Mesothelial cell of epicardium (in vitro differentiated cells): ENCODE measurements around the gene B3GNT9. TPM values are rescaled to one million over a fixed set of nuclear protein-coding genes. Genes with fewer than 3 reads are reported as not detected.

Experiments
- DNase-seq, 2 experiments: peaks; one replicate each; pipeline ENCODE4 v3.0.0; 2021; ENCODE audit warnings: low spot score in 2 of 2; ENCODE audit not compliant: unreplicated experiment in 2 of 2
- H3K27ac Mint-ChIP-seq: 2 replicates; pipeline ENCODE4 v1.8.0; 2021; ENCODE audit warnings: mixed read lengths
- H3K27me3 Mint-ChIP-seq: 2 replicates; pipeline ENCODE4 v1.8.0; 2021; ENCODE audit warnings: low read depth, mixed read lengths
- H3K36me3 Mint-ChIP-seq: 2 replicates; pipeline ENCODE4 v1.8.0; 2021; ENCODE audit warnings: mixed read lengths
- H3K4me1 Mint-ChIP-seq: 2 replicates; pipeline ENCODE4 v1.8.0; 2021; ENCODE audit warnings: mixed read lengths
- H3K4me3 Mint-ChIP-seq: 2 replicates; pipeline ENCODE4 v1.8.0; 2021; ENCODE audit warnings: mild to moderate bottlenecking, moderate library complexity, mixed read lengths
- H3K9me3 Mint-ChIP-seq: 2 replicates; pipeline ENCODE4 v1.8.0; 2021; ENCODE audit warnings: mixed read lengths
- CTCF ChIP-seq: fragments of 200-600 bp; sonication (generic); IDR thresholded peaks from one replicate; pipeline ENCODE4 v1.5.0; 2021; ENCODE audit warnings: antibody characterized with exemption; ENCODE audit not compliant: unreplicated experiment
- total RNA-seq: library from RNA; stranded (reverse); gene quantifications from 3 replicates; pipeline ENCODE4 v1.2.1, GENCODE V29; 2021

The B3GNT9 gene
- total RNA-seq, 1 donor from 2014 or later = 20.6 TPM

DNA sequence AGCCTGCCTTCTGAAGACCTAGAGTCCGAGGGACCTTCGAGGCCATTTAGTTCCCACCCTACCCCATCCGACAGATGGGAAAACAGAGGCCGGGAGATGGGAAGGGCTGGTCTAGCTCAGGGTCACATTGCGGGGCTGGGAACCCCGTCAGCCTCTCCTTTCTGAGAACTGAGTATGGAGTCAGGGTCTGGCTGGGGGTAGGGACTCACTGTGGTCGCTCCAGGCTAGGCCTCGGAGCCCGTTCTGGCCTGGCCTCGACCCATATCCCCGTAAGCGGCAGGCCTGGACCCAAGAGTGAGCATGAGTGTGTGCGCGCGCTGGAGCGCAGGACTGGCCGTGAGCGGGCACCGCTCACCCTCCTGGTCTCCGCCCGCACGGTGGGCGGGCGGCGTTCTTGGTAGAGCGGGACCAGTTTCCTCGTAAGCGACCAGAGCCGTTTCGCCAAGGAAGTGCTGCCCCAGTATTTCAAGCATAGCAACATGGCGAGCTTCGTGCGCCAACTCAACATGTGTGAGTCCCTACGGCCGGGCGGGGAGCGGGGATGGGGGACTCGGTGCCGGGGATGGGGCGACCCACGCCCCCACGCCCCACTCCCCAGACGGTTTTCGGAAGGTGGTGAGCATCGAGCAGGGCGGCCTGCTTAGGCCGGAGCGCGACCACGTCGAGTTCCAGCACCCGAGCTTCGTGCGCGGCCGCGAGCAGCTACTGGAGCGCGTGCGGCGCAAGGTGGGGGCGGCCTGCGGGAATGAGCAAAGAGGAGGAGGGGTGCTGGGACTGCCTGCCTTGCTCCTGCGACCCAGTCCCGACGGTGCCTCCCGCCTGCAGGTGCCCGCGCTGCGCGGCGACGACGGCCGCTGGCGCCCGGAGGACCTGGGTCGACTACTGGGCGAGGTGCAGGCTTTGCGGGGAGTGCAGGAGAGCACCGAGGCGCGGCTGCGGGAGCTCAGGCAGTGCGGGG, 14.6 kb upstream of the B3GNT9 start:
- Mint-ChIP-seq H3K27me3 (peaks cover 91% of the 10 kb centered on the region), H3K27ac (no peak overlapping the region), H3K4me3 (peak overlapping the region; percentile 46), H3K36me3 (no peaks in the 10 kb centered on the region), H3K9me3 (no peaks in the 10 kb centered on the region), H3K4me1 (peaks cover 29% of the 10 kb centered on the region)
- TF ChIP-seq CTCF = no peak
- no peak for DNase-seq

GRCh38 chr16:67164599-67165061, 13.8 kb upstream of the B3GNT9 start, which contains the start of gene HSF4:
HSF4 (plus strand) TSS chr16:67164745; CDS start chr16:67164812, 67 bp downstream.
- H3K36me3 Mint-ChIP-seq = no peaks in the 10 kb centered on the region
- H3K4me1 Mint-ChIP-seq = peaks cover 27% of the 10 kb centered on the region
- TF ChIP-seq CTCF = no peak
- DNase-seq = no peak
- H3K4me3 Mint-ChIP-seq = peak within 1 kb of the TSS; percentile 49
- H3K27ac Mint-ChIP-seq = no peak within 1 kb of the TSS
- H3K9me3 Mint-ChIP-seq = no peaks in the 10 kb centered on the region
- peaks cover 95% of the 10 kb centered on the region for H3K27me3 Mint-ChIP-seq

GRCh38 chr16:67163999-67164558, 13.3 kb upstream of the B3GNT9 start:
- peak overlapping the region; percentile 49 for H3K4me3 Mint-ChIP-seq
- DNase-seq = no peak
- H3K27me3 Mint-ChIP-seq = peaks cover 95% of the 10 kb centered on the region
- H3K36me3 Mint-ChIP-seq = no peaks in the 10 kb centered on the region
- H3K4me1 Mint-ChIP-seq = peaks cover 24% of the 10 kb centered on the region
- H3K27ac Mint-ChIP-seq = no peak overlapping the region
- TF ChIP-seq CTCF = no peak
- H3K9me3 Mint-ChIP-seq = no peaks in the 10 kb centered on the region

DNA sequence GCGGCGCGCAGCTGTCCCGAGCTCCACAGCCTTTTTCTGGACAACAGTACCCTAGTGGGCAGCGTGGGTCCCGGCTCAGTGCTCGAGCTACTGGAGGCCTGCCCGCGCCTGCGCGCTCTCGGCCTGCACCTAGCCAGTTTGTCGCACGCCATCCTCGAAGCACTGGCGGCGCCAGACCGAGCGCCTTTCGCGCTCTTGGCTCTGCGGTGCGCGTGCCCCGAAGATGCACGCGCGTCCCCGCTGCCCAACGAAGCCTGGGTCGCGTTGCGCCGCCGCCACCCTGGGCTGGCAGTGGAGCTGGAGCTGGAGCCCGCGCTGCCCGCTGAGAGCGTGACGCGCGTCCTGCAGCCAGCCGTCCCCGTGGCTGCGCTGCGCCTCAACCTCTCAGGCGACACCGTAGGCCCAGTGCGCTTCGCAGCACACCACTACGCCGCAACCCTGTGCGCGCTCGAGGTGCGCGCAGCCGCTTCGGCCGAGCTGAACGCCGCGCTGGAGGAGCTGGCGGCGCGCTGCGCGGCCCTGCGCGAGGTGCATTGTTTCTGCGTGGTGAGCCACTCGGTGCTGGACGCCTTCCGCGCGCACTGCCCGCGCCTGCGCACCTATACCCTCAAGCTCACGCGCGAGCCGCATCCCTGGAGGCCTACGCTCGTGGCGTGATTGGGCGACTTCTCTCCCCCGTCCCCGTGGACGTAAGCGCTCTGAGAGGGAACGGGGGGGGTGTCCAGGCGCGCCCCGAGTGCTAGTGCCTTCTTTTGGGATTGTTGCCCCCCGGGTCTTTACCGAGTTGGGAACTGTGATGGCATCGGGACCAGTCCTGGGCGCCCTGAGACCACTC, 12.6 kb upstream of the B3GNT9 start:
- no peak overlapping the region for H3K27ac Mint-ChIP-seq
- no peaks in the 10 kb centered on the region for H3K9me3 Mint-ChIP-seq
- no peak for TF ChIP-seq CTCF
- H3K36me3 Mint-ChIP-seq = no peaks in the 10 kb centered on the region
- H3K4me1 Mint-ChIP-seq = peaks cover 24% of the 10 kb centered on the region
- peaks cover 95% of the 10 kb centered on the region for H3K27me3 Mint-ChIP-seq
- peak overlapping the region; percentile 49 for H3K4me3 Mint-ChIP-seq
- DNase-seq = no peak

DNA sequence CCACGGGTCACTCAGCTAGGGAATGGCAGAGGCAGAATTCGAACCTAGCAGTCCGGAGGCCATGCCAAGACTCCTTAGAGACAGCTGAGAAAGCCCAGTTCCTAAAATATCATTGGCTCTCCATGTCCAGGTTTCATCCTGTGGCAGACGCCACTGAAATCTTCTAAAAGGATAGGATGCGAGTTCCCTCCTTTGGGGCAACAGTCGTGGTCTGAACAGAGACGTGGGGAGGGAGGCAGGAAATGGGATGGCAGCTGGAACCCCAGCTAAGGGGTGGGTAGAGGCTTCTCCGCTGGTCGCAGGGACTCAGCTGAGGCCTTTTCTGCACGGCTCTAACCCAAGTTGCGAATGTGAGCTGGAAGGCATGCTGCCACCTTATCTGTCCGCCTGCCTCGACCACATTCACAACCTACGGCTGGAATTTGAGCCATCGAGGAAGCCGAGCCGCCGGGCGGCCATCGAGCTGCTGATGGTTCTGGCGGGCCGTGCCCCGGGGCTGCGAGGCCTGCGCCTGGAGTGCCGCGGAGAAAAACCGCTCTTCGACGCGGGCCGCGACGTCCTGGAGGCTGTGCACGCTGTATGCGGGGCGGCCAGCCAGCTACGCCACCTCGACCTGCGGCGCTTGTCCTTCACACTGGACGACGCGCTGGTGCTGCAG, 11.8 kb upstream of the B3GNT9 start:
- no peak overlapping the region for H3K27ac Mint-ChIP-seq
- peak overlapping the region; percentile 41 for H3K4me3 Mint-ChIP-seq
- no peaks in the 10 kb centered on the region for H3K36me3 Mint-ChIP-seq
- H3K9me3 Mint-ChIP-seq = no peaks in the 10 kb centered on the region
- no peak for TF ChIP-seq CTCF
- H3K27me3 Mint-ChIP-seq = peaks cover 95% of the 10 kb centered on the region
- no peak for DNase-seq
- H3K4me1 Mint-ChIP-seq = peaks cover 24% of the 10 kb centered on the region
